Endometrial microvascular endothelial cells (primary cell): ENCODE measurements around the gene FAM3A. TPM values are rescaled to one million over a fixed set of nuclear protein-coding genes. Genes with fewer than 3 reads are reported as not detected.
"Not testable (repeated sequence)": the region's sequence is repeated elsewhere in the genome, so short reads cannot be mapped to it uniquely, and the experiment has no call there.

Experiments
- in situ Hi-C: cut with HindIII; loops from 2 replicates; pipeline ENCODE4 v1.10.0; 2017; ENCODE audit warnings: low sequenced_read_pairs, low pct_unique_long_range_greater_than_20kb; ENCODE audit errors: inconsistent ontology term
- total RNA-seq: library from RNA; depleted of rRNA; stranded (reverse); fragments of >200 nt; gene quantifications from one replicate; pipeline ENCODE4 v1.2.3, GENCODE V29; 2015; ENCODE audit errors: inconsistent ontology term

Gene FAM3A
- total RNA-seq, result 44.4 TPM

GRCh38 chrX:154515966-154516655 lies at the start of gene FAM3A:
TSS of gene FAM3A (minus strand) at chrX:154516232. CDS start at chrX:154515772, 460 bp downstream.
- in situ Hi-C loops, result no loop called here

- in situ Hi-C loops, result not testable (repeated sequence)
Measured at GRCh38 chrX:154562295-154562694, 46.3 kb upstream of the FAM3A start.

- in situ Hi-C loops, result not testable (repeated sequence)
Measured at GRCh38 chrX:154560326-154560725, 44.3 kb upstream of the FAM3A start.

- in situ Hi-C loops, result not testable (repeated sequence)
Measured at GRCh38 chrX:154558896-154559295, 42.9 kb upstream of the FAM3A start.

- in situ Hi-C loops, result not testable (repeated sequence)
Measured at GRCh38 chrX:154558060-154558690, 42.1 kb upstream of the FAM3A start.

- in situ Hi-C loops, result not testable (repeated sequence)
Measured at GRCh38 chrX:154552112-154552806, 36.2 kb upstream of the FAM3A start.

GRCh38 chrX:154549766-154550165 lies 33.7 kb upstream of the FAM3A start:
- in situ Hi-C loops, result no loop called here

- in situ Hi-C loops, result no loop called here
Measured at GRCh38 chrX:154548028-154548316, 31.9 kb upstream of the FAM3A start.

- in situ Hi-C loops, result no loop called here
Measured at GRCh38 chrX:154547245-154548027, 31.4 kb upstream of the FAM3A start, which contains the start of gene IKBKG. TSS of gene IKBKG (plus strand) at chrX:154547620. CDS start at chrX:154552003, 4,383 bp downstream.

- in situ Hi-C loops, result no loop called here
Measured at GRCh38 chrX:154546354-154547244, 30.6 kb upstream of the FAM3A start, which contains the start of gene G6PD. TSS of gene G6PD (minus strand) at chrX:154546846. CDS start at chrX:154546155, 691 bp downstream.

GRCh38 chrX:154545673-154546274 lies 29.7 kb upstream of the FAM3A start:
- in situ Hi-C loops, result no loop called here

- in situ Hi-C loops, result no loop called here
Measured at GRCh38 chrX:154542723-154543424, 26.8 kb upstream of the FAM3A start.

GRCh38 chrX:154541896-154542722 lies 26.1 kb upstream of the FAM3A start:
- in situ Hi-C loops, result no loop called here

GRCh38 chrX:154541589-154541895 lies 25.5 kb upstream of the FAM3A start:
- in situ Hi-C loops, result no loop called here

GRCh38 chrX:154540897-154541535 lies 25.0 kb upstream of the FAM3A start:
- in situ Hi-C loops, result no loop called here

GRCh38 chrX:154540365-154540764 lies 24.3 kb upstream of the FAM3A start:
- in situ Hi-C loops, result not testable (repeated sequence)
